GM19099 (cell line): ENCODE data around the gene TMEM145.

ENCODE experiments used
- POLR2A ChIP-seq: IDR thresholded peaks from 3 replicates; pipeline ENCODE4 v1.6.1; 2011; ENCODE audit warnings: low read depth; ENCODE audit not compliant: insufficient read length; ENCODE audit errors: extremely low read depth

Gene TMEM145

DNA sequence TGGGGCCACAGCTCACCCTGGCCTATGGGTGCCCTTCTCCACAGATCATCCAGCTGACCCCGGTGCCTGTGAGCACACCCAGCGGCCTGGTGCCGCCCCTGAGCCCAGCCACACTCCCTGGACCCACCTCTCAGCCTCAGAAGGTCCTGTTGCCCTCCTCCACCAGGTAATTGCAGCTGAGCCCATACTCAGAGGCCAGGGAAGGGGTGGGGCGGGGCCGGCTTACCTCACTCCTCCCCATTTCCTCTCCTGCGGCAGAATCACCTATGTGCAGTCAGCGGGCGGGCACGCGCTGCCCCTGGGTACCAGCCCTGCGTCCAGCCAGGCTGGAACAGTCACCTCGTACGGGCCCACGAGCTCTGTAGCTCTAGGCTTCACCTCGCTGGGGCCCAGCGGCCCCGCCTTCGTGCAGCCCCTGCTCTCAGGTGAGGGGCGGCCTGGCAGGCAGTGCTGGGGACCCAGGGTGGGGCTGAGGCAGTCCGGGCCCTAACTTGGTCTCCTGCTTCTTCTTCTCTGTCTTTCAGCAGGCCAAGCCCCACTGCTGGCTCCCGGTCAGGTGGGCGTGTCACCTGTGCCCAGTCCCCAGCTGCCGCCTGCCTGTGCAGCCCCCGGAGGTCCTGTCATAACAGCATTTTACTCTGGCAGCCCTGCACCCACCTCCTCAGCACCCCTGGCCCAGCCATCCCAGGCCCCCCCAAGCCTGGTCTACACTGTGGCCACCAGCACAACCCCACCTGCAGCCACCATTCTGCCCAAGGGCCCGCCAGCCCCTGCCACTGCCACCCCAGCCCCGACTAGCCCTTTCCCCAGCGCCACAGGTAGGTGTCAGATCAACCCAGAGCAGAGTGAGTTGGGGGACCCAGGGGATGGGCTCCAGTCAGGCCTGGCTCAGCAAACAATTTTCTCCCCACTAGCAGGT lies 20.8 kb upstream of the TMEM145 start:
- TF ChIP-seq POLR2A = no peak

- no peak for TF ChIP-seq POLR2A
Measured at GRCh38 chr19:42292963-42293362, 20.1 kb upstream of the TMEM145 start.

- TF ChIP-seq POLR2A = no peak
Measured at GRCh38 chr19:42293540-42293939, 19.6 kb upstream of the TMEM145 start.

DNA sequence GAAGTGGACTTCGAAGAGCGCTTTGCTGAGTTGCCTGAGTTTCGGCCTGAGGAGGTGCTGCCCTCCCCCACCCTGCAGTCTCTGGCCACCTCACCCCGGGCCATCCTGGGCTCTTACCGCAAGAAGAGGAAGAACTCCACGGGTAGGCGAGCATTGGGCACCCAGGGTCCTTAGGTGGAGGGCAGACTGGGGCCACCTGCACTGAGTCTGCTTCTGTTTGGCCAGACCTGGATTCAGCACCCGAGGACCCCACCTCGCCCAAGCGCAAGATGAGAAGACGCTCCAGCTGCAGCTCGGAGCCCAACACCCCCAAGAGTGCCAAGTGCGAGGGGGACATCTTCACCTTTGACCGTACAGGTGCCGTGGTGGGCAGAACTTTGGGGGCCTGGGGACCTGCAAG lies 19.2 kb upstream of the TMEM145 start:
- TF ChIP-seq POLR2A = no peak

GRCh38 chr19:42294471-42295137 lies 18.5 kb upstream of the TMEM145 start:
- TF ChIP-seq POLR2A = no peak

DNA sequence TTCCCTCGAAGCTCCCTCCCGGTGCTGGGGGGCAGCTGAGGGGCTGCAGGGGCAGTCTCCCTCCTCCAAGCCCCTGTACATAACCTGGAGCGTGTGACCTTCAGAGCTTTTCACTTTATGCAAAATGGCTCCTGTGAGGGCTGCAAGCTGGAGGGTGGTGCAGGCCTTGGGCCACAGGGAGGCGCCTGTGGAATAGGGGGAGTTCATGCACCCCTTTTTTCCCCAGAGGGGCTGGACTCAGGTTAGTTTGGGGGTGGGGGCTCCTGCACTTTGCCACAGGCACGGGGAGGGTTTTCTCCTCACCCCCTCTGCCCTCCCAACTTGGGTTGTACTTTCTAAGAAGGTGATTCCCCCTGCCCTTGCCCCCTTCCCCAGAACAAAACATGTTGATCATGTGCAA lies 17.8 kb upstream of the TMEM145 start:
- no peak for TF ChIP-seq POLR2A

- peak; percentile 8 for TF ChIP-seq POLR2A
Measured at GRCh38 chr19:42295831-42296525, 17.1 kb upstream of the TMEM145 start.

DNA sequence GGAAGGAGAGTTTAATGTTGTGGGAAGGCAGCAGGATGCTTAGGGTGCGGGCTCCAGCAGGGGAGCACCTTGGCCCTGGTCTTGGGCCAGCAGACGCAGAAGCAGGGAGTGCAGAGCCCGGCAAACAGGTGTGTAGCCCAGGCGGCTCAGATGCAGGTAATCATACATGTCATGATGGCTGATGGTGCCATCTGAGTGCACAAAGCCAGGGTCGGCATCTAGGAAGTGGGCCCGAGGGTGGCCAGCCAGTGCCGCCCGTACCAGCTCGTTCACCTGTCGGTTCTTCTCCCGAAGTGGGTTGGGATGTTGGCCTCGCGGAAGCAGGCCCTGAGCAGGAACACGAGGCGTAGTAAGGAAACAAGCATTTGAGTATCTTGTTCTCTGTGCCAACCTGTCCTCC lies 16.1 kb upstream of the TMEM145 start:
- TF ChIP-seq POLR2A = no peak

DNA sequence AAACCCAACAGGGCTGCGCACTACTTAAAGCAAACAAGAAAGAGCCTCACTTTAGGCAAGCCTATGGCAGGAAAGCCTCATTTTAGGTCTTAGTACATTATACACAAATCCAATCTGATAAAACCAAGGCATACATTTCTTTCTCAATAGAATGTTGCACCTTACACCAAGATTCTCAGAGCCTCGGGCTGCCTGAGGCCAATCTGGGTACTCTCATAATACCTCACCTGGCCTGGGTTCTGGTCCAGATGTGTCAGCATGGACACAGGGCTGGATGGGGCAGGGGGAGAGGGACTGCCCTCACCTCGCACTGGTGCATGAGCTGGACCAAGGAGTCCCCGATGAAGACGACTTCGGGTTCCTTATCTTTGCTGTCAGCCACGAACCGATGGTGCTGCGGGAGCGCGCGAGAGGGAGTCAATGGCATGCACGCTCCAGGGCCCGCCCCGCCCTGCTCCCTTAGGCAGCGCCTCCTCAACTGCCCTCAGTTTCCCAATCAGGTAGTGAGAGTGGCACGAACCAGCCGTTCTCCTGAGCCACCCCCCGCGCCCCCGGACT lies 11.4 kb upstream of the TMEM145 start, which contains the start of gene PRR19:
Gene PRR19 (plus strand): TSS at position 487 of the 558 bp plus-strand sequence. CDS start 7,453 bp downstream, outside the sequence.
- TF ChIP-seq POLR2A = no peak

DNA sequence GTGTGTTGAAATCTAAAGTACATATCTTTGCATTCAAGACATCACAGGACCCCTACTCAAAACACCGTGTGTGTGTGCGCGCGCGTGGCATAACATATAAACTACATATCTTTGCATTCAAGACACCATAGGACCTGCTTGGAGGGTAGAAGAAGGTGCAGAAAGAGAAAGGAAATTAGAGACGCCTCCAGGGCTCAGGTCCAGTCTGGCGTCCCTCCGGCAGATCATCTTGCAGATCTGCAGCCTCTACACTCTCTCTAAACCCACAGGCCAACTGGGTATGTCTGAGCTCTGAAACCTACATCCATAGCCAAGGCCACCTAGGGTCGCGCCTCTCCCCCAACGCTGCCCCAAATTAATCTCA lies 10.0 kb upstream of the TMEM145 start:
- TF ChIP-seq POLR2A = no peak

DNA sequence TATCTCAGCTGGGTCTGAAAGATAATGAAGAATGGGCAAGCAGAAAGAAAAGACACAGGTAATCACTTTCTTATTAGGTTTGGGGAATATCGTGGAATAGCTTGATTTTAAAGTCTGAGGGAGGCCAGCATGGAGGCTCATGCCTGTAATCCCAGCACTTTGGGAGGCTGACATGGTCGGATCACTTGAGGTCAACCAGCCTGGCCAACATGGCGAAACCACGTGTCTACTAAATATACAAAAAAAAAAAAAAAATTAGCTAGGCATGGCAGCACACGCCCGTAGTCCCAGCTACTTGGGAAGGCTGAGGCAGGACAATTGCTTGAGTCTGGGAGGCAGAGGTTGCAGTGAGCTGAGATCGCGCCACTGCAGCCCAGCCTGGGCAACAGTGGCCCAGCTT lies 9.2 kb upstream of the TMEM145 start:
- TF ChIP-seq POLR2A = no peak

DNA sequence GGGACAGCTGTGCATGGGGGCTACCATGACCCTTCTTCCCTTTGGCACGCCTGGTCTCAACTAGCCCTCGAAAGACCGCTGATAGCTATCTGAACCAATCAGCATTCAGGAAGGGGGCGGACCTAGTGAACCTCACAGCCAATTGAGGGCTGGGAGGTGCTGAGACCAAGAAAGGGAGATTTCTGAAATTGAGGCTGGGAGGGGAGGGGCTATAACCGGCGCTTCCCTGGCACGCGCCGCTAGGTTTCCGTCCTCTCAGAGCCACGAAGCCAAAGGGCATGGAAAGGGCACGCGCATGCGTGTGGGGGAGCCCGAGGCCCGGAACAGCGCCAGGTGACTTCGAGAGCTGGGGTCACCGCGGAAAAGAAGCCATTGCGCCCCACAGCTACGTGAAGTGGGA lies 6.5 kb upstream of the TMEM145 start:
- no peak for TF ChIP-seq POLR2A

DNA sequence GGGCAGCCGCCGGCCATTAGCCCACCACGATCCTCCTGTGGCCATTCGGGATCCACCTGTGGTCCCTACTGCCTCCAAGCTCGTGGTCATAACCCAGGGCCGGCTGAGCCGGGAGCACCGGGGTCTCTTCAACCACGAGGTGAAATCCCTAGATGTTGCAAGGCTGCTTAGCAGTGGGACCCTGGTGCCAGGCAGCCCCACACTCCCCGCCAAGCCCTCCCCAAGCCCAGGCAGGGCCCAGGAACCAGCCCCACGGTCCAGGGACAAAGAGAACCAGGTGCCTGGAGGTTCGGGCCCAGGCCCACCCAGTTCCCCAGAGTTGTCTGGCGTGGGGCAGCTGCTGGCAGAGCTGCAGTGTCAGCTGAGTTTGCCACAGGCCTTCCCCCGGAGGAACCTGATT lies 3.4 kb upstream of the TMEM145 start:
- TF ChIP-seq POLR2A = no peak

GRCh38 chr19:42311657-42312056 lies 1.5 kb upstream of the TMEM145 start:
- TF ChIP-seq POLR2A = no peak

DNA sequence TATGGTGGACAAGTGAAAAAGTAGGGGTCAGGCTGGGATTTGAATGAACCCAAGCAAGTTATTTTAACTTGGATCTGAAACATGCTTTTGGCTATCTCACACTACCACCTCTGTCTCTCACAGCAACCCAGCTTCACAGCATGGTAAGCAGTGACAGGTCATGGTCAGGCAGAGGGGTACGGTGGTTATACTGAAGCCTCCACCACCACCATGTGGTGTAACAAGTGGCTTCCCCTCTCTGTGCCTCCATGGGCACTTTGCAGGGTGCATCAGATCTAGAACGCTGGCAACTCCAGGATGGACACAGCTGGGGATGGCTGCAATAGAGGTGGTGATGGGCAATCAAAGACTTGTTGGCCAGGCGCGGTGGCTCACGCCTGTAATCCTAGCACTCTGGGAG lies 739 bp upstream of the TMEM145 start:
- no peak for TF ChIP-seq POLR2A

DNA sequence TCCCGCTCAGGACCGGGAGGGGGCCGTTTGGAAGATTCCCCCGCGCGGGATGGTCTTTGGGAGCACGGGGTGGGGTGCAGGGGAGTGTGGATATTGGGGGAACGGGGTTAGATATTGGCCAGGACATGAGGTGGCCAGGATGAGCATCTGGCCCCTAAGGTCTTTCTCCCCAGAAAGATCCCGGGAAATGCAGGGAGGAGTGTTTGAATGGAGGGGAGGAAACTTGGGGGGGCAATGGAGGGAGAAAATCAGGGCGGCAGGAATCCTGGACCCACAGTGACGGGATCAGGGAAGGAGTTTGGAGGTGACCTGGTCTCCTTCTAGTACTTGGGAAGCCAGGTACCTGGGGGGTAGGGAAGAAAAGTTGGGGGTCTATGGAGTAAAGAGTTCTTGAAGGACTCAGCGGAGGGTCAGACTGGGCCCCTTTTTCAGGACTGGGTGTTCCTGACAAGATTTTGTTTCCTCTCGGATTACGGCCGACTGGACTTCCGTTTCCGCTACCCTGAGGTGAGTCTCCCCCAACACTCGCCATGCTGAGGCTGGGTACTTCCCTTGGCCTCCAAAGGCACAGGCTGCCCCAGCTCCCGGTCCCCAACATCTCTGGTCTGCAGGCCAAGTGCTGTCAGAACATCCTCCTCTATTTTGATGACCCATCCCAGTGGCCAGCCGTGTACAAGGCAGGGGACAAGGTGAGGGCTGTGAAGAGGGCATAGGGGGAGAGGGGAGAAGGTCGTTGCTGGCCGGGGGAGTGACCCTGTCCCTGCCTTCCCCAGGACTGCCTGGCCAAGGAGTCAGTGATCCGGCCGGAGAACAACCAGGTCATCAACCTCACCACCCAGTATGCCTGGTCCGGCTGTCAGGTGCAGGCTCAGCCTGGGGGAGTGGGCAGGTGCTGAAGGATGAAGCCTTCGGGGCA lies 989 bp downstream of the TMEM145 start:
- TF ChIP-seq POLR2A = no peak
